GM21447 (cell line): ENCODE data around the gene ARMS2.

Experiments
- ATAC-seq: cut with Tn5 transposase; IDR thresholded peaks from one replicate; pipeline ENCODE4 v1.9.1; 2021; ENCODE audit not compliant: unreplicated experiment

The ARMS2 gene

GRCh38 chr10:122469848-122470247 lies 15.4 kb downstream of the ARMS2 start:
- no peak for ATAC-seq

- ATAC-seq = no peak
Observed at GRCh38 chr10:122471531-122472177, 17.2 kb downstream of the ARMS2 start.

DNA sequence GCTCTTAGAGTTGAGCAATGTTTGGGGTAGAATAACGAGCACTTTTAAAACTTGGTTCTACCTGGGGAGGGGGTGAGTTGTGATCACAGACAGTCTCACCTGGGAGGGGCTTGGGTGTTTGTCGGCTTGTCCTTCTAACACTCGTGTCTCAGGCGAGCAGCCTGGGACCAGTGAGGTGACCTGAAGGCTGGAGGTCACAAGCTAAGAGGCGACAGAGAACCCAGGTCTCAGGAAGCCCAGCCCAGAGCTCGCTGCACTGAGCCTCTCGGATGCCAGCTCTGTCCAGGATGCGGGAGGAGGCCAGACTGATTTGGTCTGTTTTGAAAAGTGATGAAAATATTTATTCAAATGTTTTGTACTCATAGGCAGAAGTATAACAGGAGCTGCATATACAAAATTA lies 18.7 kb downstream of the ARMS2 start:
- ATAC-seq = no peak

- ATAC-seq = no peak
Observed at GRCh38 chr10:122474131-122474818, 19.8 kb downstream of the ARMS2 start.

DNA sequence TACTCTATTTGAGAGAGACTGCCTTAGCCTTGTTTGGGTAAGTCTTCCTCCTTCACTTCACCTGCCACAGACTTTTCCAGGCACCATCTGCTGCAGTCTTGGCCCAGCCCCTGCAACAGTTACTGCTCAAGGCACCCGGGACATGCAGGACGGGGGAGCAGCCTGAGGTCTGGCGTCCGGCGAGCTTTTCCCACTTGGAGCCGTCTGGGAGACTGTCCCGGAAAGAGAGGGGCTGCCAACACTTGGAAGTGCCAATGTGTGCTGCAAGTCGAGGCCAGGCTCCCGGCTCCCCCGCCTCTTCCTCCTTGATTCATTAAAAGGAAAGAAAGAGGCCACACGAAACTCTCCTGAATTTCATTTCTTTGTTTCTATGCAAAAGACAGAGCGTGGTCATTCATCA lies 20.6 kb downstream of the ARMS2 start:
- ATAC-seq = no peak

DNA sequence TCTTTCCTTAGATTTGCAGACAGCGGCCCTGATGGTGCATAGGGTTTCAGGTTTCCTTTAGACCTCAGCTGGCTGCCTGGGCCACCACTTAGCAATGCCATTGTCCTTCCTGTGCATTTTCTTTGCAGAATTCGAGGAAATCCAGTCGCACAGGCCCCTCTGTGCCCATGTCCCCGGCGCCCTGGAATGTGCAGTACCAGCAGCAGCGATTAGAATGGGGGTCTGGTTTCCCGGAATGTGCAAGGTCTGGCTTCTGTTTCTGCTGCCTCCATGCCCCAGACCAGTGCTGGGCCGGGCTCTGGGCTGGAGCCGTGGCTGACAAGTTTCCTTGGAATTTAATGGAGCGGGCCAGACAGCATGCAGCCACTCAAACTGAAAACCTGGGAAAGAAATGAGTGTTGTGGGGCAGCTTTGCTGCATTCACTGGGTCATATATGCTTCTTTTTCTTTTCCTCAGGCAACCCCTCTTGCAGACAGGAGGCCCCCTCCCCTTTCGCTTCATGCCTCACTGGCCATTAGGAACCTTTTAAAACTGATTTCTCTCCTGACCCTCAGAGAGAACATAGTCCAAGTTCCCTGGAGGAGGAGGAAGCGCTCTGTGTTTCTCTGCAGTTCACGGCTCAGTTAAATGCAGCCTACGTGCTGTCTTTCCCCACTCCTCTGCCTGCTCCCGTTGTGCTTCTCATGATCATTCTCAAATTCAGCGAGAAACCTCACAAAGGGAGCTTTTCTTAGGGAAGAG lies 21.3 kb downstream of the ARMS2 start:
- ATAC-seq = no peak

GRCh38 chr10:122476333-122476695 lies 21.9 kb downstream of the ARMS2 start:
- no peak for ATAC-seq

GRCh38 chr10:122477436-122477835 lies 23.0 kb downstream of the ARMS2 start:
- no peak for ATAC-seq

DNA sequence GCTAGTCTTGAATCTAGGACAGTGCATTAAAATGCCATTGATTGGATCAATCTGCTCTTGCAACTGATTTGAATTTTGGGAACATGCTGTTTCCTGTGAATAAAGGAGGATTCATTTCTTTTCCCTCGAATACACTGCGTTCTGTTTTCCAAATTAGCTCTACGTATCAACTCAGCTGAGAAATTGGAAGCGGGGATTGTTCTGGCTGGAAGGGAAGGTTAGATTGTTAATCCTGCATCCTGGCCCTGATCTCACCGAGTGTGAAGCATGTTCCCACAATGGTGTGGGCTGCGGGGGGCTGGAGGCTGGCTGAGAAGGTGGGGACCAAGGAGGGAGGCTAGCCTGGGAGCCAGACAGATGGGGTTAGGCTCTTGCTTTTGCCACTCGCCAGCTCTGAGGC lies 24.5 kb downstream of the ARMS2 start:
- no peak for ATAC-seq

GRCh38 chr10:122480146-122480833 lies 25.8 kb downstream of the ARMS2 start:
- no peak for ATAC-seq

DNA sequence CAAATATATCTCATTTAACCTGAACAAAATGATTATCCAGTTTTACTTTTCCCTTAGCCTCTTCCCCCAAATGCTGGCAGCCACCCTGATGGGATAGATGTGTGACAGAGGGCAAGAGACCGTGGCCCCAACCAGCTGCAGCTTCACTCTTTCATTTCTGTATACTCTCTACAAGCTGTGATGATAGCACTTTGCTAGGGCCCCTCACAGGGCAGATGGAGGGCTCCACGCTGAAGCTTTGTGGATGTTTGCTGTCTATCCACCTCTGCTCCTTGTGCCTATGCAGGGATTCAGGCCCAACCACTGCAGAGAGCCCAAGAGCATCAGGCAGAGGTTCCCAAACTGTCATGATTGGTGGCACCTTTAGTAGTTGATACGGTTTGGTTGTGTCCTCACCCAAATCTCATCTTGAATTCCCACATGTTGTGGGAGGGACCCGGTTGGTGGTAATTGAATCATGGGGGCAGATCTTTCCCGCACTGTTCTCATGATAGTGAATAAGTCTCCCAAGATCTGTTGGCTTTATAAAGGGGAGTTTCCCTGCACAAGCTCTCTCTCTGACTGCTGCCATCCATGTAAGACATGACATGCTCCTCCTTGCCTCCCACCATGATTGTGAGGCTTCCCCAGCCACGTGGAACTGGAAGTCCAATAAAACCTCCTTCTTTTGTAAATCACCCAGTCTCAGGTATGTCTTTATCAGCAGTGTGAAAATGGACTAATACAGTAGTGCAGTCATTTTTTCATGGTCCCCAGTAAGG lies 27.0 kb downstream of the ARMS2 start:
- ATAC-seq = no peak

- no peak for ATAC-seq
Observed at GRCh38 chr10:122484276-122485060, 30.0 kb downstream of the ARMS2 start.

DNA sequence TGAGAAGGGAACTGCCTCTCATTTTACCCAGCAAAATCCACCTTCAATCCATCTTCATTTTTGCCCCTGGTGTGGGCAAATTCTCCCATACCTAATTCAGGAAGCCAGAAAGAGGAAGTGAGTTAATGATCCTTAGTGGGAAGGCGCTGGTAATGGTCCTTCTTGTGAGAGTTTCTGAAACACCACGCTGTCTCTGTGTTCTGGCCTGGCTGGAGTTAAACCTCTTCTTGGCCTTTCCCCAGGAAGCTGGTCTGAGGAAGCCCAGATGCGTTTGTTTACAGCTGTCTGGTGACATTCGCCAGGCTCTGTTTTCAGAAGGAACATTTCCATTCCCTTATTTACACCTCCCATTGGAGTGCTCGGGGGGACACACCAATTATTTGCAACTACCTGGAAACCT lies 31.2 kb downstream of the ARMS2 start:
- ATAC-seq = no peak

DNA sequence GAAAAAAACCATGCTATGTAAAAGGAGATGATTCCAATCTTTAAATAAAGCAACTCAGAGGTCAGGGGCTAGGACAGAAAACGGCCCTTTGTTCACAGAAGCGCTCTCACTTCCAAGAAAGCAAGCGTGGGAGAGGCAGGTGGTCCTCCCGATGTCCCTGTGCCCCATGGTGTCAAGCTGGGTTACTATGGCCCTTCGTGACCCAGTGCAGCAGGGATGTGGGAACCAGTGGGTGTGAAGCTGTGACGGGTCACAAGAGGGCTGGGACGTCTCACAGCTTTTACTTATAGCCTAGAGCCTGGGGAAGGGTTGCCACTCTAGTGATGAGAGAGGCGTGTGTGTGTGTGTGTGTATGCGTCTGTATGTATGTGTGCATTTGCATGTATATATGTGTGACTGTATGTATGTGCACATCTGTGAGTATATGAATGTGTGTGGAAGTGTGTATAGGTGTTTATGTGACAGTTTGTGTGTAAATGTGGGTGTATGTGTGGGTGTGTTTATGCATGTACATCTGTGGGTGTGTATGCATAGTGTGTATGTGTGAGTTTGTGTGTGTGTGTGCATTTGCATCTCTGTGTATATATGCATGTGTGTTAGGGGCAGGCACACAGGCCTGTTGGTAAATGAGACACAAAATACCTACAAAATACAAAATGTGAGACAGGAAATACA lies 32.1 kb downstream of the ARMS2 start:
- ATAC-seq = no peak

DNA sequence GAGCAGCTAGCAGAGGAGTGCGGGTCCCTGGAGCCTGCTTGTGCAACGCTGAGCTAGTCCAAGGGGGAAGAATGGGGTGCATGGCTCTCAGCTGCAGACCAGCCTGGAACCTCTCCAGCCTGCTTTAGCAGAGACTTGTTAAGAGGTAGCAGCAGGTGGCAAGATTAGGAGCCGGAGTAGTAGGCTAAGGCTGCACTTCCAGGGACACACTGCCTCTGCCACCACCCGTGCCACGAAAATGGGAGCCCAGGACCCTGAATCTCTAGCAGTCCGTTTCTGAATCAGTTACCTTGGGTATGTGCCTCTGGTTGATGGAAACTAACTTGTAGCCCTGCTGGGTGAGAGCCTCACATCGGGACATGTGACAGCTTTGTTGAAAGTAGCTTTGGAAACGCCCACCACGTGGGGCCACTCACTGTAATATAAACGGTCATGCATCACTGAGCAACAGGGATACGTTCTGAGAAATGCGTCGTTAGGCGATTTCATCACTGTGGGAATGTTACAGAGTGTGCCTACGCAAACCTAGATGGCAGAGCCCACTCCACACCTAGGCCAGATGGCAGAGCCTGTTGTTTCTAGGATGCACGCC lies 32.8 kb downstream of the ARMS2 start:
- ATAC-seq = no peak

GRCh38 chr10:122490268-122490667 lies 35.8 kb downstream of the ARMS2 start:
- ATAC-seq = no peak

- ATAC-seq = no peak
Observed at GRCh38 chr10:122490786-122491680, 36.6 kb downstream of the ARMS2 start.

DNA sequence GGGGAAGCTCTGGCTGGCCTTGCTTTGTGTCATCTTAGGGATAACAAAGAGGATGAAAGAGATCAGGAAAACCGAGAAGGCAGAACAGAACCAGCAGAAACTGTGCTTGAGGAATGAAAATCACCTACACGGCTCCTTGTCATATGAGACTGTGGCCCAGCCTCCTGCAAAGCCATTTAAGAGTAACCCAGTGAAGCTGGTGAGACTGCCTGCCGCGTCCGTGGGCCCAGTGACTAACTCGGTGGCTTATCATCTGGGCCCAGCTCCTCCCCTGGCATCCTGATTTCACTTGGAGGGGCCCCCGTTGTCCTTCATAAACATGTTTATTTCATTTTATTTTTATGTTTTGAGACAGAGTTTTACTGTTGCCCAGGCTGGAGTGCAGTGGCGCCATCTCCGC lies 37.6 kb downstream of the ARMS2 start:
- no peak for ATAC-seq
